ENCODE measurements around the gene DCXR. TPM values are rescaled to one million over a fixed set of nuclear protein-coding genes. Genes with fewer than 3 reads are reported as not detected.

The DCXR gene
- total and polyA plus RNA-seq, 2 of the 13 experiments (the other 11 are each of a cell fraction or from before 2014, with no cell fraction given): 287 to 311 TPM

DNA sequence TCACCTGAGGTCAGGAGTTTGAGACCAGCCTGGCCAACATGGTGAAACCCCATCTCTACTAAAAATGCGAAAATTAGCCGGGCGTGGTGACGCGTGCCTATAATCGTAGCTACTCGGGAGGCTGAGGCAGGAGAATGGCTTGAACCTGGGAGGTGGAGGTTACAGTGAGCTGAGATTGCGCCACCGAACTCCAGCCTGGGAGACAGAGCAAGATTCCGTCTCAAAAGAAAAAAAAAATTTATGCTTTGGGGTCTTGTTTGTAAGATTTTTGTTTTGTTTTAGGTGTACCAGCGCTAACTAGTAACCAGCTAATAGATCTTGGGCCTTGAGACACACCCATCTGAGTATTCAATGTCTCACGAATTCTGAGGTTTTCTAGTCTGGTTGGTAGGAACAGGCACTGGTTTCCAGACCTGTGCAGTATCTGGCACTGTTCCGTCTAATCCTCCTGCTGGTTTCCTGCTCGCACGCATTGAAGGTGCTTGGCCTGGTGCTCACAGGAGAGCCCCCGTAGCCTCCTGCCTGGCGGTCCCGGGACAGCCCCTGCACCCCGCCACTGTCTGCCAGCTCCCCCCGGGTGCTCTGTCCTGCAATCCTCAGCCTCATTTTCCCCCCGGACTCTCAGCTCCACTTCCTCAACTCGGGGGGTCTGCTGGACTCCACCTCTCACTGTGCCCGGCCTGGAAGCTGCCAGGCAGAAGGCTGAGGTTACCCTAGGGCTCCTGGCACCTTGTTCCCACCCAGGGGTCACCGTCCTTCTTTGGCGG lies 38.7 kb upstream of the DCXR start (continued):
- TF ChIP-seq, protein P1, sequence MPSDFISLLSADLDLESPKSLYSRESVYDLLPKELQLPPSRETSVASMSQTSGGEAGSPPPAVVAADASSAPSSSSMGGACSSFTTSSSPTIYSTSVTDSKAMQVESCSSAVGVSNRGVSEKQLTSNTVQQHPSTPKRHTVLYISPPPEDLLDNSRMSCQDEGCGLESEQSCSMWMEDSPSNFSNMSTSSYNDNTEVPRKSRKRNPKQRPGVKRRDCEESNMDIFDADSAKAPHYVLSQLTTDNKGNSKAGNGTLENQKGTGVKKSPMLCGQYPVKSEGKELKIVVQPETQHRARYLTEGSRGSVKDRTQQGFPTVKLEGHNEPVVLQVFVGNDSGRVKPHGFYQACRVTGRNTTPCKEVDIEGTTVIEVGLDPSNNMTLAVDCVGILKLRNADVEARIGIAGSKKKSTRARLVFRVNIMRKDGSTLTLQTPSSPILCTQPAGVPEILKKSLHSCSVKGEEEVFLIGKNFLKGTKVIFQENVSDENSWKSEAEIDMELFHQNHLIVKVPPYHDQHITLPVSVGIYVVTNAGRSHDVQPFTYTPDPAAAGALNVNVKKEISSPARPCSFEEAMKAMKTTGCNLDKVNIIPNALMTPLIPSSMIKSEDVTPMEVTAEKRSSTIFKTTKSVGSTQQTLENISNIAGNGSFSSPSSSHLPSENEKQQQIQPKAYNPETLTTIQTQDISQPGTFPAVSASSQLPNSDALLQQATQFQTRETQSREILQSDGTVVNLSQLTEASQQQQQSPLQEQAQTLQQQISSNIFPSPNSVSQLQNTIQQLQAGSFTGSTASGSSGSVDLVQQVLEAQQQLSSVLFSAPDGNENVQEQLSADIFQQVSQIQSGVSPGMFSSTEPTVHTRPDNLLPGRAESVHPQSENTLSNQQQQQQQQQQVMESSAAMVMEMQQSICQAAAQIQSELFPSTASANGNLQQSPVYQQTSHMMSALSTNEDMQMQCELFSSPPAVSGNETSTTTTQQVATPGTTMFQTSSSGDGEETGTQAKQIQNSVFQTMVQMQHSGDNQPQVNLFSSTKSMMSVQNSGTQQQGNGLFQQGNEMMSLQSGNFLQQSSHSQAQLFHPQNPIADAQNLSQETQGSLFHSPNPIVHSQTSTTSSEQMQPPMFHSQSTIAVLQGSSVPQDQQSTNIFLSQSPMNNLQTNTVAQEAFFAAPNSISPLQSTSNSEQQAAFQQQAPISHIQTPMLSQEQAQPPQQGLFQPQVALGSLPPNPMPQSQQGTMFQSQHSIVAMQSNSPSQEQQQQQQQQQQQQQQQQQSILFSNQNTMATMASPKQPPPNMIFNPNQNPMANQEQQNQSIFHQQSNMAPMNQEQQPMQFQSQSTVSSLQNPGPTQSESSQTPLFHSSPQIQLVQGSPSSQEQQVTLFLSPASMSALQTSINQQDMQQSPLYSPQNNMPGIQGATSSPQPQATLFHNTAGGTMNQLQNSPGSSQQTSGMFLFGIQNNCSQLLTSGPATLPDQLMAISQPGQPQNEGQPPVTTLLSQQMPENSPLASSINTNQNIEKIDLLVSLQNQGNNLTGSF (CRISPR knock-in tag; IDR thresholded peaks at IDR 0.05): peak; percentile 57; the same call in 1 of the 2 replicates
- TF ChIP-seq, protein P2, sequence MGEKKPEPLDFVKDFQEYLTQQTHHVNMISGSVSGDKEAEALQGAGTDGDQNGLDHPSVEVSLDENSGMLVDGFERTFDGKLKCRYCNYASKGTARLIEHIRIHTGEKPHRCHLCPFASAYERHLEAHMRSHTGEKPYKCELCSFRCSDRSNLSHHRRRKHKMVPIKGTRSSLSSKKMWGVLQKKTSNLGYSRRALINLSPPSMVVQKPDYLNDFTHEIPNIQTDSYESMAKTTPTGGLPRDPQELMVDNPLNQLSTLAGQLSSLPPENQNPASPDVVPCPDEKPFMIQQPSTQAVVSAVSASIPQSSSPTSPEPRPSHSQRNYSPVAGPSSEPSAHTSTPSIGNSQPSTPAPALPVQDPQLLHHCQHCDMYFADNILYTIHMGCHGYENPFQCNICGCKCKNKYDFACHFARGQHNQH (CRISPR knock-in tag; IDR thresholded peaks at IDR 0.05): no peak
- TF ChIP-seq MED1 (CRISPR knock-in tag; IDR thresholded peaks at IDR 0.05) (no peak; the same call in 1 of the 2 replicates), ZNF180 (CRISPR knock-in tag; IDR thresholded peaks at IDR 0.05; ENCODE audit: borderline replicate concordance, low read depth) (no peak), ZNF432 (CRISPR knock-in tag; IDR thresholded peaks at IDR 0.05; ENCODE audit: borderline replicate concordance) (no peak), HOXA5 (CRISPR knock-in tag; IDR thresholded peaks at IDR 0.05) (no peak), ZNF629 (CRISPR knock-in tag; conservative IDR thresholded peaks at IDR 0.05) (0 out of 2 replicates have a peak, but pooled peaks have one; percentile 15), ZNF776 (CRISPR knock-in tag; IDR thresholded peaks at IDR 0.05) (0 out of 2 replicates have a peak, but pooled peaks have one; percentile 47), ZNF615 (CRISPR knock-in tag; IDR thresholded peaks at IDR 0.05; ENCODE audit: borderline replicate concordance) (no peak), ONECUT2 (CRISPR knock-in tag; IDR thresholded peaks at IDR 0.05) (peak; percentile 16; the same call in 1 of the 2 replicates), NFYC (CRISPR knock-in tag; IDR thresholded peaks at IDR 0.05) (no peak)
- TF ChIP-seq, protein P3, sequence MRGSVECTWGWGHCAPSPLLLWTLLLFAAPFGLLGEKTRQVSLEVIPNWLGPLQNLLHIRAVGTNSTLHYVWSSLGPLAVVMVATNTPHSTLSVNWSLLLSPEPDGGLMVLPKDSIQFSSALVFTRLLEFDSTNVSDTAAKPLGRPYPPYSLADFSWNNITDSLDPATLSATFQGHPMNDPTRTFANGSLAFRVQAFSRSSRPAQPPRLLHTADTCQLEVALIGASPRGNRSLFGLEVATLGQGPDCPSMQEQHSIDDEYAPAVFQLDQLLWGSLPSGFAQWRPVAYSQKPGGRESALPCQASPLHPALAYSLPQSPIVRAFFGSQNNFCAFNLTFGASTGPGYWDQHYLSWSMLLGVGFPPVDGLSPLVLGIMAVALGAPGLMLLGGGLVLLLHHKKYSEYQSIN (CRISPR knock-in tag; IDR thresholded peaks at IDR 0.05; ENCODE audit: borderline replicate concordance): no peak
- TF ChIP-seq, protein P4, sequence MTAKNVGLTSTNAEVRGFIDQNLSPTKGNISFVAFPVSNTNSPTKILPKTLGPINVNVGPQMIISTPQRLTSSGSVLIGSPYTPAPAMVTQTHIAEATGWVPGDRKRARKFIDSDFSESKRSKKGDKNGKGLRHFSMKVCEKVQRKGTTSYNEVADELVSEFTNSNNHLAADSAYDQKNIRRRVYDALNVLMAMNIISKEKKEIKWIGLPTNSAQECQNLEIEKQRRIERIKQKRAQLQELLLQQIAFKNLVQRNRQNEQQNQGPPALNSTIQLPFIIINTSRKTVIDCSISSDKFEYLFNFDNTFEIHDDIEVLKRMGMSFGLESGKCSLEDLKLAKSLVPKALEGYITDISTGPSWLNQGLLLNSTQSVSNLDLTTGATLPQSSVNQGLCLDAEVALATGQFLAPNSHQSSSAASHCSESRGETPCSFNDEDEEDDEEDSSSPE (CRISPR knock-in tag; IDR thresholded peaks at IDR 0.05): no peak
- TF ChIP-seq, protein P5, sequence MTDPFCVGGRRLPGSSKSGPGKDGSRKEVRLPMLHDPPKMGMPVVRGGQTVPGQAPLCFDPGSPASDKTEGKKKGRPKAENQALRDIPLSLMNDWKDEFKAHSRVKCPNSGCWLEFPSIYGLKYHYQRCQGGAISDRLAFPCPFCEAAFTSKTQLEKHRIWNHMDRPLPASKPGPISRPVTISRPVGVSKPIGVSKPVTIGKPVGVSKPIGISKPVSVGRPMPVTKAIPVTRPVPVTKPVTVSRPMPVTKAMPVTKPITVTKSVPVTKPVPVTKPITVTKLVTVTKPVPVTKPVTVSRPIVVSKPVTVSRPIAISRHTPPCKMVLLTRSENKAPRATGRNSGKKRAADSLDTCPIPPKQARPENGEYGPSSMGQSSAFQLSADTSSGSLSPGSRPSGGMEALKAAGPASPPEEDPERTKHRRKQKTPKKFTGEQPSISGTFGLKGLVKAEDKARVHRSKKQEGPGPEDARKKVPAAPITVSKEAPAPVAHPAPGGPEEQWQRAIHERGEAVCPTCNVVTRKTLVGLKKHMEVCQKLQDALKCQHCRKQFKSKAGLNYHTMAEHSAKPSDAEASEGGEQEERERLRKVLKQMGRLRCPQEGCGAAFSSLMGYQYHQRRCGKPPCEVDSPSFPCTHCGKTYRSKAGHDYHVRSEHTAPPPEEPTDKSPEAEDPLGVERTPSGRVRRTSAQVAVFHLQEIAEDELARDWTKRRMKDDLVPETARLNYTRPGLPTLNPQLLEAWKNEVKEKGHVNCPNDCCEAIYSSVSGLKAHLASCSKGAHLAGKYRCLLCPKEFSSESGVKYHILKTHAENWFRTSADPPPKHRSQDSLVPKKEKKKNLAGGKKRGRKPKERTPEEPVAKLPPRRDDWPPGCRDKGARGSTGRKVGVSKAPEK (CRISPR knock-in tag; IDR thresholded peaks at IDR 0.05; ENCODE audit: borderline replicate concordance): no peak
